Testis (tissue), 3 donors: ENCODE data around the gene NAT9. TPM values are rescaled to one million over a fixed set of nuclear protein-coding genes. Genes with fewer than 3 reads are reported as not detected.

Source experiments
- DNase-seq: peaks from one replicate; pipeline ENCODE4 v3.0.0-alpha.2; 2019
- H3K27ac ChIP-seq, 2 donors: fragments of 200-600 bp; sonication (generic); one replicate each; pipeline ENCODE4 v1.5.1; 2019
- H3K27me3 ChIP-seq: fragments of 200-600 bp; sonication (generic); one replicate; pipeline ENCODE4 v1.5.1; 2019
- H3K36me3 ChIP-seq: fragments of 200-600 bp; sonication (generic); one replicate; pipeline ENCODE4 v1.5.1; 2017; ENCODE audit warnings: low read depth; ENCODE audit errors: missing control alignments
- H3K4me1 ChIP-seq: fragments of 200-600 bp; sonication (generic); one replicate; pipeline ENCODE4 v1.5.1; 2019
- H3K4me3 ChIP-seq, 2 donors: fragments of 200-600 bp; sonication (generic); one replicate each; pipeline ENCODE4 v1.5.1; 2017 to 2019
- H3K9me3 ChIP-seq: fragments of 200-600 bp; sonication (generic); one replicate; pipeline ENCODE4 v1.5.1; 2017
- CTCF ChIP-seq, 3 experiments: fragments of 450-650 bp in 2 of 3; fragments of 200-600 bp in 1 of 3; sonication (generic) in 1 of 3; IDR thresholded peaks; one replicate each; pipeline ENCODE4 v1.5.1; 2016 to 2019; ENCODE audit warnings: antibody characterized with exemption in 3 of 3, mild to moderate bottlenecking in 2 of 3, moderate library complexity in 1 of 3
- POLR2A ChIP-seq: fragments of 450-650 bp; IDR thresholded peaks from one replicate; pipeline ENCODE4 v1.6.1; 2017; ENCODE audit warnings: antibody characterized with exemption, mild to moderate bottlenecking, moderate library complexity
- WGBS, 2 donors: methylation state at CpG; one replicate each; pipeline ENCODE4 v1.1.5; 2018; 5-methylcytosine and 5-hydroxymethylcytosine counted together
- intact Hi-C: fragments of 100-400 bp; cut with DNase I; formaldehyde crosslinking; loops from one replicate; pipeline ENCODE4 v1.15.1; 2023; ENCODE audit warnings: low total_unique reads
- polyA plus RNA-seq: library from polyadenylated mRNA; stranded (reverse); fragments of 350-450 nt; fragmentation: Illumina TruSeq; extraction: RNeasy Lipid Tissue Mini Kit (QIAGEN cat#74804); gene quantifications from one replicate; pipeline ENCODE4 v1.2.3, GENCODE V29; 2014; ENCODE audit warnings: low read depth, low replicate concordance; ENCODE audit not compliant: insufficient read depth
- total RNA-seq, 2 donors: library from RNA; depleted of rRNA; stranded (reverse); fragments of >200 nt; gene quantifications; one replicate each; pipeline ENCODE4 v1.2.3, GENCODE V29; 2016

The NAT9 gene
- total and polyA plus RNA-seq, 3 donors from 2014 or later: 43.8 to 51.3 (median 45.6) TPM

- Histone ChIP-seq H3K27ac (no peak overlapping the region), H3K27me3 (no peaks in the 10 kb centered on the region), H3K36me3 (no peaks in the 10 kb centered on the region), H3K4me1 (no peaks in the 10 kb centered on the region), H3K9me3 (no peaks in the 10 kb centered on the region), H3K4me3 (no peak overlapping the region)
- 83 to 84% methylated on average over 5 of the region's 5 CpGs for WGBS, 2 donors
- intact Hi-C loops: no loop called here
- TF ChIP-seq POLR2A: no peak
- TF ChIP-seq CTCF (IDR thresholded peaks at IDR 0.05): no peak
- no peak for DNase-seq
Observed at GRCh38 chr17:74784125-74784810, 8.1 kb upstream of the NAT9 start.

GRCh38 chr17:74782571-74782970 is 6.4 kb upstream of the NAT9 start:
- intact Hi-C loops: no loop called here
- Histone ChIP-seq H3K4me3 (no peak overlapping the region), H3K27ac (no peak overlapping the region), H3K36me3 (no peaks in the 10 kb centered on the region), H3K9me3 (no peaks in the 10 kb centered on the region), H3K4me1 (no peaks in the 10 kb centered on the region), H3K27me3 (no peaks in the 10 kb centered on the region)
- 88 to 90% methylated on average over 5 of the region's 5 CpGs for WGBS, 2 donors
- TF ChIP-seq CTCF (IDR thresholded peaks at IDR 0.05) (no peak), POLR2A (no peak)
- no peak for DNase-seq

GRCh38 chr17:74780443-74781238 is 4.5 kb upstream of the NAT9 start:
- TF ChIP-seq POLR2A (no peak), CTCF (IDR thresholded peaks at IDR 0.05) (no peak)
- no peaks in the 10 kb centered on the region for H3K27me3 ChIP-seq
- H3K36me3 ChIP-seq: no peaks in the 10 kb centered on the region
- WGBS, 2 donors: 75 to 81% methylated on average over 7 of the region's 7 CpGs
- no peak overlapping the region for H3K4me3 ChIP-seq
- intact Hi-C loops: no loop called here
- DNase-seq: no peak
- H3K9me3 ChIP-seq: no peaks in the 10 kb centered on the region
- no peak overlapping the region for H3K27ac ChIP-seq
- peaks cover 7% of the 10 kb centered on the region for H3K4me1 ChIP-seq

- TF ChIP-seq POLR2A: no peak
- no peak for TF ChIP-seq CTCF (IDR thresholded peaks at IDR 0.05)
- Histone ChIP-seq H3K27ac (no peak overlapping the region), H3K36me3 (no peaks in the 10 kb centered on the region), H3K4me3 (no peak overlapping the region), H3K27me3 (no peaks in the 10 kb centered on the region), H3K9me3 (no peaks in the 10 kb centered on the region), H3K4me1 (peaks cover 14% of the 10 kb centered on the region)
- intact Hi-C loops: no loop called here
- DNase-seq: no peak
- 87 to 92% methylated on average over 11 of the region's 11 CpGs for WGBS, 2 donors
Observed at GRCh38 chr17:74779948-74780400, 3.8 kb upstream of the NAT9 start.
